NCI-H2196 (cell line): ENCODE results near the gene GZMM.

Source experiments
- DNase-seq: peaks from one replicate; lab custom pipeline; 2025; ENCODE audit not compliant: unreplicated experiment; lab: John Stamatoyannopoulos, UW

The GZMM gene

DNA sequence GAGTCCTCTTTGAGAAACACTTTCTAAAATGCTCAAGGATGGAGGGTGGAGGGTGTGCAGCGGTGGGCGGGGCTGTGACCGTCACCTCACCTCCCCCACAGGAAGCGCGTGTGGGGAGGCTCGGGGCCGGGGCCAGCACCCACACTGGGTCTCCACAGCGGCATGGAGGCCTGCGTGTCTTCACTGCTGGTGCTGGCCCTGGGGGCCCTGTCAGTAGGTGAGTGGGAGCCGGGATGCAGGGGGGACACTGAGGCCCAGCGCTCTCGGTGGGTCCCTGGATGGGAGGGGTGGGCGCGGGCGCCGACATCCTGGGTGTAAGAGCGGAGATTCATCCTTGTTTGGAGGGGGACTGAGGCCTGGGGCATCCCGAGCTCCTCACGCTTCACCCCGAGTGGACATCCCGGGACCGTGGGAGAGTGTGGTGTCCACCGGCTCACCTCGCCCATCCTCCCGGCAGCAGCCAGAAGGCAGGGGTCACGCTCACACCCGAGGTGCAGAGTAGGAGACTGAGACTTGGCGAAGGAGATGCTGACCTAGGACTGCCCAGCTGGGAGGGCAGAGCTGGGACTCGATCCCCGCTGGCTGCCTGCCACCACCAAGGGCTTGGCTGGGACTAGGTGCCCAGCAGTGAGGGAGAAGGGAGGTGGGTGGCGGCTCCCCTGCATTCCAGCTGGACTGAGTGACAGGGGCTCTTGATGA is at the start of gene GZMM:
Gene GZMM (plus strand): TSS at position 144 of the 699 bp plus-strand sequence. CDS start 19 bp downstream, at position 163.
- no peak for DNase-seq

DNA sequence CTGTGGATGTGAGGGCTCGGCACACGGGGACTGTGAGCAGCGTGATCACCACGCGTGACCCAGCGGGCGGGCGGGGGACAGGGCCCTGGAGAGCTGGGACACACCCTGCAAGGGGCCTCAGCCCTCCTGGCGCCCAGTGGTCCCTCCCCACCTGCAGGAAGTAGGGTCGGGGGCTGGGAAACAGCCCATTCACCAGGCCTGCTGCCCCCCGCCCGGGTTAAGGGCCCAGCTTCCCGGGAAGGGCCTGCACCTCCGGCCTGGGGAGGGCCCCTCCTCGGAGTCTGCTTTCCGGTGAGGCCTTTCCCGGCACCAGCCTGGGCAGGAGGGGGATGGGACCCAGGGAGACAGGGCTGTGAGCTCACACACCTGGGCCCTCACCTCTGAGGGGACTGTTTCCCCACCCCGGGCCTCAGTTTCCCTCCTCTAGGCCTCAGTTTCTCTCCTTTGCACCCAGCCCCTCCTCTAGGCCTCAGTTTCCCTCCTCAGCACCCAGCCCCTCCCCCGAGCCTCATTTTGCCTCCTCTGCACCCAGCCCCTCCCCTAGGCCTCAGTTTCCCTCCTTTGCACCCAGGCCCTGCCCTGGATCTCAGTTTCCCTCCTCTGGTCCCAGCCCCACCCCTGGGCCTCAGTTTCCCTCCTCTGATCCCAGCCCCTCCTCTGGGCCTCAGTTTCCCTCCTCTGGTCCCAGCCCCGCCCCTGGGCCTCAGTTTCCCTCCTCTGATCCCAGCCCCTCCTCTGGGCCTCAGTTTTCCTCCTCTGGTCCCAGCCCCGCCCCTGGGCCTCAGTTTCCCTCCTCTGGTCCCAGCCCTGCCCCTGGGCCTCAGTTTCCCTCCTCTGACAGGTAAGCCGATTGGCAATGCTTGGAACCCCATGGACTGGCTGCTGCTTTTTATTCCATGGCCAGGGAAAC is 49.4 kb upstream of the GZMM start:
- no peak for DNase-seq

DNA sequence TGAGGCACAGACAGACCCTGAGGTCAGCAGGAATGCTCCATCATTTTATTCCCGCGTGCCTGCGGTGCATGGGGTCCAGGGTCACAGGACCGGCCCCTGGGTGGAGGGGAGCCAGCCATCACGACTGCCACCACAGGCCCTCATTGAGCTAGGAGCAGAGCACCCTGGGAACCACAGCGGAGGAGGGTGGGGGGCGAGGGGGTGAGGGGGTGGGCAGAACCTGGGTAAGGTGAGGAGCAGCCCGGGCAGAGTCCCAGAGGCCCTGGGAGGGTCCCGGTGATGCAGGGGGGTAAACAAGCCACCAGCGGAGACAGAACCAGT is 48.8 kb upstream of the GZMM start:
- DNase-seq, result no peak

DNA sequence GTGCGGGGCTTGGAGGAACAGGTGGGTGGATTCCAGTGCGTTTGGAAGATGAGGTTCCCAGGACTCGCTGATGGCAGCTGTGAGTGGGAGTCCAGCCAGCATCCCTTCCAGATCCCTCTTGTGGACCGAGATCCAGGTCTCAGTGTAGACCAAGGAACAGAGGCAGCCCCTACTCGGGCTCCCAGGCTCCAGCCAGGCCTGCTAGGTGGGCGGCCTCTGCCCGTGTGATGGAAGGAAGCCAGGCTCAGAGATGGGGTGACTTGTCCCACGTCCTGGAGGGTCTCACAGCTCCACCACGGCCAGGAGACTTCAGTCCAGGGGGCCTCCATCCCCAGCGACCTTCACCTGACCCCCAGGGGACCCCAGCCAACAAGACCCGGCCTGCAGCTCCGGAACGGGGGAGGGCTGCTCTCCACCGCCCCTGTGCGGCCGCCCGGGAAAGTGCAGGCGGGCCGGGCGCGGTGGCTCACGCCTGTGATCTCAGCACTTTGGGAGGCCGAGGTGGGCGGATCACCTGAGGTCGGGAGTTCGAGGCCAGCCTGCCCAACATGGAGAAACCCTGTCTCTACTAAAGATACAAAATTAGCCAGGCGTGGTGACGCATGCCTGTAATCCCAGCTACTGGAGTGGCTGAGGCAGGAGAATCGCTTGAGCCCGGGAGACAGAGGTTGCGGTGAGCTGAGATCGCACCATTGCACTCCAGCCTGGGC is 48.3 kb upstream of the GZMM start:
- no peak for DNase-seq

DNA sequence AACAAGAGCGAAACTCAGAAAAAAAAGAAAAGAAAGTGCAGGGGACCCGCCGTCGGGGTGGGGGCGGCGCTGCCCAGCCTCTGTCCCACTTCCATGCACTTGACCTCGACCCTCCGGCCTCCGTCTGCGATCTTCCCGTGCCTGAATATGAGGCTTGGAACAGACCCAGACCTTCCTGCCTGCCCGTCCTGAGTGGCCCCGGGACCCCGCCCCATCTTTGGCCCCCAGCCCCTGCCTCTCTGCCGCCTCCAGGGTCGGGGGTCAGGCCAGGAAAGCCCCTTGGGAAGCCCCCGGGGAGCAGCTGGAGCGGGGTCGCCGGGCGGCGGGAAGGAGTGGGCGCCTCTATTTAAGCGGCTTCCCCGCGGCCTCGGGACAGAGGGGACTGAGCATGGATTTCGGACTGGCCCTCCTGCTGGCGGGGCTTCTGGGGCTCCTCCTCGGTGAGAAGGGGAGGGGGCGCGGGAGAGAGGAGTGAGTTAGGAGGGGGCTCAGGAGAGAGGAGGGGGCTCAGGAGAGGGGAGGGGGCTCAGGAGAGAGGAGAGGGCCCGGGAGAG is 47.7 kb upstream of the GZMM start, which contains the start of gene MADCAM1:
Gene MADCAM1 (plus strand): TSS at position 375 of the 554 bp plus-strand sequence. CDS start 14 bp downstream, at position 389.
- no peak for DNase-seq

DNA sequence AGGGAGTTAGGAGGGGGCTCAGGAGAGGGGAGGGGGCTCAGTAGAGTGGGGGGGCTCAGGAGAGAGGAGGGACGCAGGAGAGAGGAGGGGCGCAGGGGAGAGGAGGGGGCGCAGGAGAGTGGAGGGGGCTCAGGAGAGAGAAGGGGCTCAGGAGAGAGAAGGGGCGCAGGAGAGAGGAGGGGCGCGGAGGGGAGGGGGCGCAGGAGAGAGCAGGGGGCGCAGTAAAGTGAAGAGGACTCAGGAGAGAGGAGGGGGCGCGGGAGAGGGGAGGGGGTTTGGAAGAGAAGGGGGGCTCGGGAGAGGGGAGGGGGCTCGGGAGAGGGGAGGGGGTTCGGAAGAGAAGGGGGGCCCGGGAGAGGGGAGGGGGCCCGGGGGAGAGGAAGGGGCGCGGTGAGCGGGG is 46.9 kb upstream of the GZMM start:
- no peak for DNase-seq

DNA sequence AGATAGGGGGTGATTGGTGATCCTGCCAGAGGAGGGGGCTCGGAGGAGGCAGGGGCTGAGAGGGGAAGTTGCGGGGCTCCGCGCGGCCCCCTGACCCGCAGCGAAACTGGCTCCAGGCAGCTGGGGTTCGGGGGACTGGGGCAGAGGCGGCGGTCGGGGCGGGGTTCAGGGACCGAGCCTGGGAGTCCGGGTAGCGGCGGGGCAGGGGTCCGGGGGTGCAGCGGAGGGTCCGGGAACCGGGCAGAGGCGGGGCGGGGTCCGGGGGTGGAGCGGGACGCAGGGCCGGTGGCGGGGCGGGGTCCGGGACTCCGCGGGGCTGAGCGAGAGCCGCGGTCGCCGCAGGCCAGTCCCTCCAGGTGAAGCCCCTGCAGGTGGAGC is 46.4 kb upstream of the GZMM start:
- no peak for DNase-seq

DNA sequence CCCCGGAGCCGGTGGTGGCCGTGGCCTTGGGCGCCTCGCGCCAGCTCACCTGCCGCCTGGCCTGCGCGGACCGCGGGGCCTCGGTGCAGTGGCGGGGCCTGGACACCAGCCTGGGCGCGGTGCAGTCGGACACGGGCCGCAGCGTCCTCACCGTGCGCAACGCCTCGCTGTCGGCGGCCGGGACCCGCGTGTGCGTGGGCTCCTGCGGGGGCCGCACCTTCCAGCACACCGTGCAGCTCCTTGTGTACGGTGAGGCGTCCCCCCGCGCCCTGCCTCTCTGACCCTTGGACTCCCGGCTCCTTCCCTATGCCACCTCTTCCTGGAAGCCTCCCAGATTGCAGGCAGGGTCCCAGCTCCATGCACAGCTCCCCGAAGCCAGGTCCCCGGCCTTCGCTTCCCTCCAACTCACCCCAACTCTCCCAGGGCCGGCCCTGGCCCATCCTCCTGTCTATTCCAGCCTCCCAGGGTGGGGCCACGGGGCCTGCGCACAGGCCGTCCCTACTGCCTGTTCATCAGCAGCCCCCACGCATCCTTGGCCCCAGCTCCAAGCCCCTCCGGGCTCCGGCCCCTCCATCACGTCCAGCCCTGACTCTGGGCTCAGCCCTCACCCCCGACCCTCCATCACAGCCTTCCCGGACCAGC is 45.9 kb upstream of the GZMM start:
- no peak for DNase-seq

DNA sequence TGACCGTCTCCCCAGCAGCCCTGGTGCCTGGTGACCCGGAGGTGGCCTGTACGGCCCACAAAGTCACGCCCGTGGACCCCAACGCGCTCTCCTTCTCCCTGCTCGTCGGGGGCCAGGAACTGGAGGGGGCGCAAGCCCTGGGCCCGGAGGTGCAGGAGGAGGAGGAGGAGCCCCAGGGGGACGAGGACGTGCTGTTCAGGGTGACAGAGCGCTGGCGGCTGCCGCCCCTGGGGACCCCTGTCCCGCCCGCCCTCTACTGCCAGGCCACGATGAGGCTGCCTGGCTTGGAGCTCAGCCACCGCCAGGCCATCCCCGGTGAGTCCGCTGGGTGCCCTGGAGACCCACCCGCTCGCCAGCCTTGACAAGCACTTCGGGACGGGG is 45.4 kb upstream of the GZMM start:
- DNase-seq, result no peak

DNA sequence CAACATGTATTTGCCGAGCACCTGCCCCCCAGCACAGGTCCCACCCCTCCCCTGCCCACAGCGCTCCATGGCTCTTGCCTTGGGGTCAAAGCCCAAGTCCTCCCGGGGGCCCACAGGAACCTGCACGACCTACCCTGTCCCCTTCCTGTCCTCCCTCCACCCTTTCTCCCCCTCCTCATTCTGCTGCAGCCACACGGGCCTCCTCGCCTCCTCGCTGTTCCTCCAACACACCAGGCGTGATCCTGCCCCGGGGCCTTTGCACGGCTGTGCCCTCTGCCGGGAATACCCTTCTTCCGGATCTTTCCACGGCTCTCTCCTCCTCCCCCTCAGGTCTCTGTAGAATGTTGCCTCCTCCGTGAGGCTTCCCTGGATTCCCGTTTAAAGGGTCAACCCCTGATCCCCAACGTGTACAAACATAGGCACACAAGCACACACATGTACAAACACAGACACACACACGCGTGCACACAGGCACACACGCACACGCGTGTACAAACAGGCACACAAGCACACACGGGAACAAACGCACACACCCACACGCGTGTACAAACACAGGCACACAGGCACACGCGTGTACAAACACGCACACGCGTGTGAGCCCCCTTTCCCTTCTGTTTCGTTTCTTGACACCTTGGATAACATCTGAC is 44.8 kb upstream of the GZMM start:
- DNase-seq, result no peak

DNA sequence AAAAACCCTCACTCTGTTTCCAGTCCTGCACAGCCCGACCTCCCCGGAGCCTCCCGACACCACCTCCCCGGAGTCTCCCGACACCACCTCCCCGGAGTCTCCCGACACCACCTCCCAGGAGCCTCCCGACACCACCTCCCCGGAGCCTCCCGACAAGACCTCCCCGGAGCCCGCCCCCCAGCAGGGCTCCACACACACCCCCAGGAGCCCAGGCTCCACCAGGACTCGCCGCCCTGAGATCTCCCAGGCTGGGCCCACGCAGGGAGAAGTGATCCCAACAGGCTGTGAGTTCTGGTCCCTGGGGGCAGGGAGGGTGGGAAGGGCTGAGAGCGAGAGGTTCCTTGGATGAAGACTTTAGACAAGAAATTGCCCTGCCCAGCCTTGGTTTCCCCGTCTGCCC is 42.2 kb upstream of the GZMM start:
- DNase-seq, result no peak

DNA sequence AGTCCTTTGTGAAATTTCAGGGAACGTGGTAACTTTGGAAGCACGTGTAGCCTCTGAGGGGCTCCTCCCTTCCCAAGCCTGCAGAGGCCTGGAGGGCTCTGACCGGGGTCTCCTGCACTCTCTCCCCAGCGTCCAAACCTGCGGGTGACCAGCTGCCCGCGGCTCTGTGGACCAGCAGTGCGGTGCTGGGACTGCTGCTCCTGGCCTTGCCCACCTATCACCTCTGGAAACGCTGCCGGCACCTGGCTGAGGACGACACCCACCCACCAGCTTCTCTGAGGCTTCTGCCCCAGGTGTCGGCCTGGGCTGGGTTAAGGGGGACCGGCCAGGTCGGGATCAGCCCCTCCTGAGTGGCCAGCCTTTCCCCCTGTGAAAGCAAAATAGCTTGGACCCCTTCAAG is 39.2 kb upstream of the GZMM start:
- DNase-seq, result no peak

DNA sequence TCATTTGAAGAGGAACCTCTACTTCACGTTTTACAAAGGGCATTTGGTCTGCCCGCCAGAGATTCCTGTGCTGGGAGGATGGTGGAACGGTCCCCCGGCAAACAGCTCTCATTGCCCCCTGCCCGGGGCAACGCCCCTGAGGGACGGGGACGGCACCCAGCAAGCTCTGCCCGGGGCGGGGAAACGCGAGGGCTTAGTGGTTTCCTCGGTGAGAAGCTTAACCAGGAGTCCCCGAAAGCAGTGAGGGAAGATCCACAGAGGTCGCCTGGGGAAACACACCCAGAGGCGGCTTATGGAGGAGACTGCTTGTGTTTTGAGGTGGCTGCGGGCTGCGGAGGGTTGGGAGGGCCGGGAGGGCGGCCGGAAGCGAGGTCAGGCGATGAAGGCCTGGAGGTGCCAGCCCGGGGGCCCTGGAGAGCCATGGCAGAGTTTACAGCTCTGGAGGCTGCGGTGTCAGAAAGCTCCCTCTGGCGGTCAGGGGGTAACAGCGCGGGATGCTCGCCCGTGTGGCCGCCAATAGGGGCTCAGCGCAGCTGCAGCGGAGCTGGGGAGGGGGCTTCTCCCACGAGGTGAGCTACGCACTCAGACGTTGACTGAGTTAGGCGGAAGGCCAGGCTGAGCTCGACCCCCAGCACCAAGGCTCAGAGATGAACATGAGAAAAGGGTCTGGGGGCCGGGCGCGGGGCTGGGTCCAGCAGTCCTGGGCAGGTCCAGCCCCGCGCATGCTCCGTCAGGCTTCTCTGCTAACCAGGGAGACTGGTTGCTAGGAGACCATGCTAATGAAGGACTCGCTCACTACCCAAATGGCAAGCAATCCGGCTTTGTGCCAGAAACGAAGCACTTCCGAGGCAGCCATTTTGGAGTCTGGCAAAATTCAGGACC is 37.2 kb upstream of the GZMM start:
- DNase-seq, result peak; percentile 99

DNA sequence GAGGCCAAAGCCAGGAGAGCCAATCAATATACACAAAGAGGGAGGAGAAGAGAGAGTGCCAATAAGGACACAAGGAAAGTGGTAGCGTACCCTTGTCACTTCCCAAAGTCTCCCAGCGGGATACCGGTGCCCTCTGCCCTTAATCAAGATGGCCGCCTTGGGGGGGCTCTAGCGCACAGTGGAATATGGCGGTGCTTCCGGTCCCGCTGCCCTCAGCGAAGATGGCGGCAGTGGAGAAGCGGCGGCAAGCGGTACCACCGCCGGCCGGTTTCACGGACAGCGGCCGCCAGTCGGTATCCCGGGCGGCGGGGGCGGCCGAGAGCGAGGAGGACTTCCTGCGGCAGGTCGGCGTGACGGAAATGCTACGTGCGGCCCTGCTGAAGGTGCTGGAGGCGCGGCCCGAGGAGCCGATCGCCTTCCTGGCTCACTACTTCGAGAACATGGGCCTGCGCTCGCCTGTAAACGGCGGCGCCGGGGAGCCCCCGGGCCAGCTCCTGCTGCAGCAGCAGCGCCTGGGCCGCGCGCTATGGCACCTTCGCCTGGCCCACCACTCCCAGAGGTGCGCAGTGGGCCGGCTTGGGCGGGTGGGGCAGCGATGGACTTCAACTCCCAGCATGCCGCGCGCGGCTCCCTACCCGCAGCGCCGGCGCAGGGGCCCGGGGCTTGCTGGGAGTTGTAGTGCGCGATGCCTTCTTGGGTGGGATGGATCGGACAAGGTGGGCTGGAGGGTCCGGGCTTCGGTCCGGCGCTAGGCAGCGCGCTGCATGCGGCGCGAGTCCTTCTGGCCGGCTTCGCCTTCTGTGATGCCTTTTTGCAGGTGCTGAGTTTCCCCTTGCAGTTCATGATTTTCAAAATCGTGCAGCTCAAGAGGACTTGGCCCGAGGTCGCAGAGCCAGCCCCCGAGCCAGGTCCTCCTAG is 36.3 kb upstream of the GZMM start, which contains the start of gene TPGS1:
Gene TPGS1 (plus strand): TSS at position 212 of the 918 bp plus-strand sequence. CDS start 10 bp downstream, at position 222.
- DNase-seq, result peak; percentile 83

DNA sequence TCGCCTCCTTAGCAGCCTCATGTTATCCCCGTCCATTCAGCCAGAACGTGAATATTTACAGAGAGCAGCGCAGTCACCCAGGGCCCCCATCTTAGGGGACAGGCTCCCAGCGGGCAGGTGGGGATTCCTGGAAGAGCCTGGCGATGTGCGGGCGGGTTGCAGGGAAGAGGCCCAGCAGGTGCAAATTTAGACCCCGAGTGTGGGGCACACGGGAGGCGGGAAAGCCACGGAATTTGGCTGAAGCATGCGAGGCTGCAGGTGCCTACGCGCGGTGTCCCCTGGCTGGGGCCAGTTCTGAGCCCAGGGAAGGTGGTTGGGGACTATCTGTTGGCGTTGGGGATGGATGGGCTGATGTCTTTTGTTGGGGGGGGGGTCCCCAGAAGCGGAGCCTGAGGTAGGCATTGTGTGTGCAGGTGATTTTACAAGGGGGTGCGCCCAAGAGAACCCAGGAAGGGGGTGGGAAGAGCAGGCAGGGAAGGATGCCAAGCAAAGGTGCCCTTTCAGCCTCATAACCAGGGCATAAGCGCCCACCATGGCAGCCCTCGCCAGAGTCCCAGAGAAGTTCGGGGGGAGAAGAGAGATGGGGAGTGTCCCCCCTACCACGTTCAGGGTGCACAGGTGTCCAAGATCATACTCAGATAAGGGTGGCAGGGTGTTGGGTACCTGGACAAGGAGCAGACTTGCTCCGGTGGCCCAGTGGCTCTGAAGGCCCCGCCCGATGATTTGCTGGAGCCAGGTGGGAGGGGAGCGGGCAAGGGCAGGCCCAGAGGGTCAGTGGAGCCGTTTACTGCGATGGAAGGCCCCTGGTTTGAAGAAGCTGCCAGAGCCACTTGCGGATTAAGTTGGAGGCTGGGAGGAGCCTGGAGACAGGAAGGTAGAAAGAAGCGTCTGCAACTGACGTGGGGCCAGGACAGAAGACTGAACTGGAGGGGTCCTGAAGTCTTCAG is 35.4 kb upstream of the GZMM start:
- no peak for DNase-seq

DNA sequence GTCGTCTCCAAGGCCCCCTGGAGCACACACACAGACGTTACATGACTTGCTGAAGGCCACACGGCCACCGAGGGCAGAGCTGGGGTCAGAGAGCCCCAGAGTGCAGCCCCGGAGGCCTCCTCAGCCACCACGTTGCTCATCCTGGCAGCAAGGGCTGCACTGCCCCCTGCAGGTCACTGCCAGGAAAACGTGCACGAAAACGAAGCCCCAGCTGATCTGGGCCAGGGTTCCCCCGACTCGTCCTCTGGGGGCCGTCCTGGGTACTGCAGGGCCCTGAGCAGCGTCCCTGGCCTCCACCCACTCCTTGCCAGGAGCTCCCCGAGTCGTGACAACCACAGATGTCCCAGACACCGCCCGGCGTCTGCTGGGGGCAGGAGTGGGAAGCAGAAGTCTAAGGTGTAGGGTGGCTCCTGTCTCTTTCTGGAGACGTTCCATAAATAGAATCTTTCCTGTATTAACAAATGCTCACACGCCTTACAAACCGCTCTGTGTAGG is 33.2 kb upstream of the GZMM start:
- DNase-seq, result peak; percentile 91
